GM10248 (cell line): ENCODE data around the gene PLPPR2.

Experiments used
- CTCF ChIA-PET: fragments of 300-600 bp; sonication (Branson Sonifier 250); formaldehyde crosslinking; extraction: SDS; loops from one replicate; lab custom pipeline; 2021; ENCODE audit warnings: antibody characterized with exemption; lab: Yijun Ruan, JAX
- POLR2A ChIA-PET: fragments of 350-650 bp; sonication (Branson Sonifier 250); formaldehyde crosslinking; extraction: SDS; loops from one replicate; lab custom pipeline; 2020; ENCODE audit warnings: antibody characterized with exemption; lab: Yijun Ruan, JAX
- DNase-seq: peaks from one replicate; pipeline ENCODE4 v3.0.0; 2012; ENCODE audit errors: extremely low spot score
- CTCF ChIP-seq: IDR thresholded peaks from 2 replicates; pipeline ENCODE4 v1.5.1; 2012; ENCODE audit warnings: mild to moderate bottlenecking, low read depth; ENCODE audit errors: extremely low read depth, missing control alignments, control extremely low read depth

The PLPPR2 gene

GRCh38 chr19:11382898-11383705, 27.9 kb downstream of the PLPPR2 start:
- CTCF ChIA-PET: interaction anchor here (0.7 to 4.1 kb wide), 25 partner anchors 8 to 290 kb away, joined by 3 to 50 read pairs (median 4); partner anchors contain the start of genes ODAD3, PRKCSH, RAB3D and RGL3
- TF ChIP-seq CTCF: peak; percentile 77
- DNase-seq: peak; percentile 67
- POLR2A ChIA-PET: interaction anchor here (0.5 to 0.9 kb wide), 3 partner anchors 8 to 817 kb away, joined by 3 to 5 read pairs (median 4); partner anchors contain the start of genes KRI1 and SWSAP1

- no peak for DNase-seq
- CTCF ChIA-PET: interaction anchor here (0.7 to 4.1 kb wide), 22 partner anchors 8 to 291 kb away, joined by 3 to 50 read pairs (median 5); partner anchors contain the start of genes ODAD3, PRKCSH, RAB3D and RGL3
- TF ChIP-seq CTCF: no peak
- POLR2A ChIA-PET: interaction anchor here (0.9 kb wide), 1 partner anchor 9 kb away, joined by 3 read pairs; the partner anchor contains the start of gene SWSAP1
Observed at GRCh38 chr19:11383706-11384048, 28.4 kb downstream of the PLPPR2 start.

- TF ChIP-seq CTCF: no peak
- POLR2A ChIA-PET: interaction anchor here (0.6 kb wide), 1 partner anchor 1768 kb away, joined by 5 read pairs; no protein-coding TSS in a partner anchor
- CTCF ChIA-PET: interaction anchor here (0.8 to 2.8 kb wide), 6 partner anchors 10 to 98 kb away, joined by 3 to 19 read pairs (median 9); partner anchors contain the start of genes ODAD3, PRKCSH and SWSAP1
- no peak for DNase-seq
Observed at GRCh38 chr19:11384778-11385129, 29.5 kb downstream of the PLPPR2 start.

- DNase-seq: no peak
- POLR2A ChIA-PET: no interaction called here
- CTCF ChIA-PET: interaction anchor here (1.2 to 2.4 kb wide), 2 partner anchors 12 to 13 kb away, joined by 4 to 6 read pairs; partner anchors contain the start of gene SWSAP1
- no peak for TF ChIP-seq CTCF
Observed at GRCh38 chr19:11387162-11388034, 32.2 kb downstream of the PLPPR2 start.

GRCh38 chr19:11390359-11390758, 35.1 kb downstream of the PLPPR2 start:
- ChIA-PET POLR2A (no interaction called here), CTCF (interaction anchor here (1.0 to 3.6 kb wide), 5 partner anchors 8 to 44 kb away, joined by 3 to 22 read pairs (median 5); partner anchors contain the start of genes ODAD3 and RGL3)
- no peak for TF ChIP-seq CTCF
- DNase-seq: no peak
